HG03095 (cell line): ENCODE results near the gene COL13A1.

ENCODE experiments used
- ATAC-seq: cut with Tn5 transposase; IDR thresholded peaks from one replicate; pipeline ENCODE4 v1.9.1; 2021; ENCODE audit warnings: moderate library complexity; ENCODE audit not compliant: unreplicated experiment

The COL13A1 gene

GRCh38 chr10:70007116-70007820 lies 205.6 kb downstream of the COL13A1 start:
- no peak for ATAC-seq
